ENCODE data around the gene SHISA4.
"Not testable (repeated sequence)": the region's sequence is repeated elsewhere in the genome, so short reads cannot be mapped to it uniquely, and the experiment has no call there.

The SHISA4 gene

GRCh38 chr1:201848230-201848629 lies 40.5 kb upstream of the SHISA4 start:
- no peak overlapping the region for H3K27ac ChIP-seq

GRCh38 chr1:201849372-201850052 lies 39.2 kb upstream of the SHISA4 start:
- 0 out of 2 replicates have a peak overlapping the region, but pooled peaks have one; percentile 21 for H3K27ac ChIP-seq
- H3K36me3 ChIP-seq (ENCODE audit: insufficient read depth, low read length), result peaks cover 76% of the 10 kb centered on the region
- TF ChIP-seq POLR2AphosphoS5 (IDR thresholded peaks at IDR 0.05; ENCODE audit: borderline replicate concordance, low read depth, low read length), result no peak
- no peak for TF ChIP-seq EZH2 (IDR thresholded peaks at IDR 0.05)
- no peak for TF ChIP-seq FOXP2 (optimal IDR thresholded peaks at IDR 0.05; ENCODE audit: control extremely low read depth, extremely low read length, insufficient read depth)
- no peak overlapping the region for H3K4me3 ChIP-seq
- no peak for DNase-seq (ENCODE audit: low read depth, low spot score)
- no peak overlapping the region for H3K9ac ChIP-seq (ENCODE audit: insufficient read length)
- no peaks in the 10 kb centered on the region for H3K9me3 ChIP-seq (ENCODE audit: low read depth, low read length)

More at GRCh38 chr1:201848230-201848629, 40.5 kb upstream of the SHISA4 start:
- no peak for TF ChIP-seq EZH2 (IDR thresholded peaks at IDR 0.05)
- TF ChIP-seq FOXP2 (optimal IDR thresholded peaks at IDR 0.05; ENCODE audit: control extremely low read depth, extremely low read length, insufficient read depth), result no peak
- TF ChIP-seq POLR2AphosphoS5 (IDR thresholded peaks at IDR 0.05; ENCODE audit: borderline replicate concordance, low read depth, low read length), result no peak
- H3K9ac ChIP-seq (ENCODE audit: insufficient read length), result no peak overlapping the region
- DNase-seq (ENCODE audit: low read depth, low spot score), result no peak
- H3K36me3 ChIP-seq (ENCODE audit: insufficient read depth, low read length), result peaks cover 64% of the 10 kb centered on the region
- no peak overlapping the region for H3K4me3 ChIP-seq
- H3K9me3 ChIP-seq (ENCODE audit: low read depth, low read length), result no peaks in the 10 kb centered on the region

- Histone ChIP-seq H3K27ac (0 out of 2 replicates have a peak overlapping the region, but pooled peaks have one; percentile 21), H3K9ac (ENCODE audit: insufficient read length) (no peak overlapping the region), H3K9me3 (ENCODE audit: low read depth, low read length) (no peaks in the 10 kb centered on the region), H3K36me3 (ENCODE audit: insufficient read depth, low read length) (peaks cover 81% of the 10 kb centered on the region), H3K4me3 (no peak overlapping the region)
- no peak for TF ChIP-seq EZH2 (IDR thresholded peaks at IDR 0.05)
- no peak for TF ChIP-seq POLR2AphosphoS5 (IDR thresholded peaks at IDR 0.05; ENCODE audit: borderline replicate concordance, low read depth, low read length)
- no peak for TF ChIP-seq FOXP2 (optimal IDR thresholded peaks at IDR 0.05; ENCODE audit: control extremely low read depth, extremely low read length, insufficient read depth)
- DNase-seq (ENCODE audit: low read depth, low spot score), result no peak
Observed at GRCh38 chr1:201850053-201850397, 38.7 kb upstream of the SHISA4 start.

- no peak for TF ChIP-seq FOXP2 (optimal IDR thresholded peaks at IDR 0.05; ENCODE audit: control extremely low read depth, extremely low read length, insufficient read depth)
- no peak for TF ChIP-seq POLR2AphosphoS5 (IDR thresholded peaks at IDR 0.05; ENCODE audit: borderline replicate concordance, low read depth, low read length)
- TF ChIP-seq EZH2 (IDR thresholded peaks at IDR 0.05), result no peak
- no peak for DNase-seq (ENCODE audit: low read depth, low spot score)
- H3K9me3 ChIP-seq (ENCODE audit: low read depth, low read length), result no peaks in the 10 kb centered on the region
- H3K4me3 ChIP-seq, result no peak overlapping the region
- H3K36me3 ChIP-seq (ENCODE audit: insufficient read depth, low read length), result peaks cover 97% of the 10 kb centered on the region
- H3K9ac ChIP-seq (ENCODE audit: insufficient read length), result no peak overlapping the region
- no peak overlapping the region for H3K27ac ChIP-seq
Observed at GRCh38 chr1:201851949-201852348, 36.7 kb upstream of the SHISA4 start.

GRCh38 chr1:201856722-201857121 lies 32.0 kb upstream of the SHISA4 start:
- H3K27ac ChIP-seq; H3K4me3 ChIP-seq; H3K9ac ChIP-seq (ENCODE audit: insufficient read length); DNase-seq (ENCODE audit: low read depth, low spot score); H3K9me3 ChIP-seq (ENCODE audit: low read depth, low read length): not testable (repeated sequence)
- H3K36me3 ChIP-seq (ENCODE audit: insufficient read depth, low read length), result peaks cover 94% of the 10 kb centered on the region

GRCh38 chr1:201859424-201859823 lies 29.3 kb upstream of the SHISA4 start:
- Histone ChIP-seq H3K36me3 (ENCODE audit: insufficient read depth, low read length) (peaks cover 89% of the 10 kb centered on the region), H3K27ac (no peak overlapping the region), H3K9me3 (ENCODE audit: low read depth, low read length) (no peaks in the 10 kb centered on the region), H3K9ac (ENCODE audit: insufficient read length) (no peak overlapping the region), H3K4me3 (no peak overlapping the region)
- TF ChIP-seq FOXP2 (optimal IDR thresholded peaks at IDR 0.05; ENCODE audit: control extremely low read depth, extremely low read length, insufficient read depth) (no peak), POLR2AphosphoS5 (IDR thresholded peaks at IDR 0.05; ENCODE audit: borderline replicate concordance, low read depth, low read length) (no peak), EZH2 (IDR thresholded peaks at IDR 0.05) (no peak)
- no peak for DNase-seq (ENCODE audit: low read depth, low spot score)

- H3K36me3 ChIP-seq (ENCODE audit: insufficient read depth, low read length), result peaks cover 86% of the 10 kb centered on the region
- no peak overlapping the region for H3K27ac ChIP-seq
- no peak for DNase-seq (ENCODE audit: low read depth, low spot score)
- TF ChIP-seq EZH2 (IDR thresholded peaks at IDR 0.05) (no peak), FOXP2 (optimal IDR thresholded peaks at IDR 0.05; ENCODE audit: control extremely low read depth, extremely low read length, insufficient read depth) (no peak)
- H3K9ac ChIP-seq (ENCODE audit: insufficient read length), result no peak overlapping the region
- no peaks in the 10 kb centered on the region for H3K9me3 ChIP-seq (ENCODE audit: low read depth, low read length)
- no peak overlapping the region for H3K4me3 ChIP-seq
Observed at GRCh38 chr1:201861448-201861847, 27.2 kb upstream of the SHISA4 start.

- TF ChIP-seq EZH2 (IDR thresholded peaks at IDR 0.05) (no peak), FOXP2 (optimal IDR thresholded peaks at IDR 0.05; ENCODE audit: control extremely low read depth, extremely low read length, insufficient read depth) (no peak), POLR2AphosphoS5 (IDR thresholded peaks at IDR 0.05; ENCODE audit: borderline replicate concordance, low read depth, low read length) (no peak)
- H3K4me3 ChIP-seq, result no peak overlapping the region
- H3K9ac ChIP-seq (ENCODE audit: insufficient read length), result no peak overlapping the region
- peaks cover 95% of the 10 kb centered on the region for H3K36me3 ChIP-seq (ENCODE audit: insufficient read depth, low read length)
- H3K27ac ChIP-seq, result no peak overlapping the region
- no peaks in the 10 kb centered on the region for H3K9me3 ChIP-seq (ENCODE audit: low read depth, low read length)
- DNase-seq (ENCODE audit: low read depth, low spot score), result no peak
Observed at GRCh38 chr1:201870397-201870796, 18.3 kb upstream of the SHISA4 start.

- Histone ChIP-seq H3K9me3 (ENCODE audit: low read depth, low read length) (no peaks in the 10 kb centered on the region), H3K9ac (ENCODE audit: insufficient read length) (no peak overlapping the region), H3K36me3 (ENCODE audit: insufficient read depth, low read length) (peaks cover 68% of the 10 kb centered on the region), H3K4me3 (no peak overlapping the region), H3K27ac (no peak overlapping the region)
- DNase-seq (ENCODE audit: low read depth, low spot score), result no peak
- TF ChIP-seq EZH2 (IDR thresholded peaks at IDR 0.05), result no peak
- TF ChIP-seq FOXP2 (optimal IDR thresholded peaks at IDR 0.05; ENCODE audit: control extremely low read depth, extremely low read length, insufficient read depth), result no peak
- no peak for TF ChIP-seq POLR2AphosphoS5 (IDR thresholded peaks at IDR 0.05; ENCODE audit: borderline replicate concordance, low read depth, low read length)
Observed at GRCh38 chr1:201874672-201875071, 14.0 kb upstream of the SHISA4 start.
